Measurements from ENCODE around the gene SOX13. TPM values are rescaled to one million over a fixed set of nuclear protein-coding genes. Genes with fewer than 3 reads are reported as not detected.

SOX13 gene
- total RNA-seq, 1 donor from 2014 or later, result not detected

- ATAC-seq (ENCODE audit: low read depth) (no peak), DNase-seq (no peak)
- CTCF ChIA-PET, result no interaction called here
- H3K4me3 Mint-ChIP-seq, result no peak overlapping the region
- intact Hi-C loops (cut with micrococcal nuclease), result no loop called here
- H3K4me1 Mint-ChIP-seq, result no peaks in the 10 kb centered on the region
- H3K27me3 Mint-ChIP-seq, result peaks cover 11% of the 10 kb centered on the region
- no peak for TF ChIP-seq CTCF (IDR thresholded peaks at IDR 0.05)
- H3K27ac Mint-ChIP-seq, result no peak overlapping the region
- no peaks in the 10 kb centered on the region for H3K36me3 Mint-ChIP-seq (ENCODE audit: low read depth)
- POLR2A ChIA-PET, result no interaction called here
- H3K9me3 Mint-ChIP-seq, result no peaks in the 10 kb centered on the region
These were observed 31.0 kb upstream of the SOX13 start for GRCh38 chr1:204041803-204042505.

- H3K4me3 Mint-ChIP-seq, result no peak overlapping the region
- no peaks in the 10 kb centered on the region for H3K4me1 Mint-ChIP-seq
- no peak overlapping the region for H3K27ac Mint-ChIP-seq
- DNase-seq (no peak), ATAC-seq (ENCODE audit: low read depth) (no peak)
- H3K9me3 Mint-ChIP-seq, result no peaks in the 10 kb centered on the region
- H3K36me3 Mint-ChIP-seq (ENCODE audit: low read depth), result no peaks in the 10 kb centered on the region
- peaks cover 11% of the 10 kb centered on the region for H3K27me3 Mint-ChIP-seq
- intact Hi-C loops (cut with micrococcal nuclease), result no loop called here
- POLR2A ChIA-PET, result no interaction called here
- no peak for TF ChIP-seq CTCF (IDR thresholded peaks at IDR 0.05)
- CTCF ChIA-PET, result no interaction called here
These were observed 30.4 kb upstream of the SOX13 start for GRCh38 chr1:204042516-204042915.

- no peak for ATAC-seq (ENCODE audit: low read depth)
- no peak overlapping the region for H3K4me3 Mint-ChIP-seq
- no peaks in the 10 kb centered on the region for H3K4me1 Mint-ChIP-seq
- POLR2A ChIA-PET, result no interaction called here
- H3K9me3 Mint-ChIP-seq, result no peaks in the 10 kb centered on the region
- H3K36me3 Mint-ChIP-seq (ENCODE audit: low read depth), result no peaks in the 10 kb centered on the region
- H3K27me3 Mint-ChIP-seq, result peaks cover 11% of the 10 kb centered on the region
- H3K27ac Mint-ChIP-seq, result no peak overlapping the region
- TF ChIP-seq CTCF (IDR thresholded peaks at IDR 0.05), result no peak
- intact Hi-C loops (cut with micrococcal nuclease), result no loop called here
- DNase-seq, result no peak
- CTCF ChIA-PET, result no interaction called here
These were observed 29.2 kb upstream of the SOX13 start for GRCh38 chr1:204043680-204044079.

- DNase-seq (no peak), ATAC-seq (ENCODE audit: low read depth) (no peak)
- Mint-ChIP-seq H3K27me3 (peaks cover 11% of the 10 kb centered on the region), H3K9me3 (no peaks in the 10 kb centered on the region), H3K36me3 (ENCODE audit: low read depth) (no peaks in the 10 kb centered on the region), H3K4me3 (no peak overlapping the region), H3K4me1 (no peaks in the 10 kb centered on the region), H3K27ac (no peak overlapping the region)
- TF ChIP-seq CTCF (IDR thresholded peaks at IDR 0.05), result no peak
- intact Hi-C loops (cut with micrococcal nuclease), result no loop called here
- CTCF ChIA-PET, result no interaction called here
- POLR2A ChIA-PET, result interaction anchor here (0.6 kb wide), 1 partner anchor 15 kb away, joined by 9 read pairs; no protein-coding TSS in a partner anchor
These were observed 28.5 kb upstream of the SOX13 start for GRCh38 chr1:204044448-204044847.

GRCh38 chr1:204045430-204045829 is 27.5 kb upstream of the SOX13 start:
- Mint-ChIP-seq H3K27ac (no peak overlapping the region), H3K4me1 (no peaks in the 10 kb centered on the region), H3K27me3 (peaks cover 11% of the 10 kb centered on the region), H3K4me3 (no peak overlapping the region), H3K36me3 (ENCODE audit: low read depth) (no peaks in the 10 kb centered on the region), H3K9me3 (no peaks in the 10 kb centered on the region)
- no peak for TF ChIP-seq CTCF (IDR thresholded peaks at IDR 0.05)
- no peak for ATAC-seq (ENCODE audit: low read depth)
- ChIA-PET CTCF (no interaction called here), POLR2A (no interaction called here)
- intact Hi-C loops (cut with micrococcal nuclease), result no loop called here
- DNase-seq, result no peak

Measured in activated B cell treated with CpG ODN at 0.5 μM for 24 hours (primary cell).